Activated CD8-positive, alpha-beta memory T cell treated with anti-CD3 and anti-CD28 coated beads for 4 hours (primary cell): ENCODE measurements around the gene ABCG1.

Experiments used
- DNase-seq, 2 donors: peaks; one replicate each; pipeline ENCODE4 v3.0.0-alpha.2; 2020; ENCODE audit warnings: low read depth in 2 of 2

ABCG1 gene

GRCh38 chr21:42251654-42252324 lies 32.8 kb downstream of the ABCG1 start:
- no peak for DNase-seq

GRCh38 chr21:42252325-42252654 lies 33.4 kb downstream of the ABCG1 start:
- no peak for DNase-seq

GRCh38 chr21:42252778-42253340 lies 33.9 kb downstream of the ABCG1 start:
- DNase-seq = no peak

GRCh38 chr21:42253466-42253865 lies 34.5 kb downstream of the ABCG1 start:
- DNase-seq = no peak

GRCh38 chr21:42254083-42254482 lies 35.1 kb downstream of the ABCG1 start:
- DNase-seq = no peak

- DNase-seq = no peak
These were observed 36.0 kb downstream of the ABCG1 start for GRCh38 chr21:42254651-42255601.

DNA sequence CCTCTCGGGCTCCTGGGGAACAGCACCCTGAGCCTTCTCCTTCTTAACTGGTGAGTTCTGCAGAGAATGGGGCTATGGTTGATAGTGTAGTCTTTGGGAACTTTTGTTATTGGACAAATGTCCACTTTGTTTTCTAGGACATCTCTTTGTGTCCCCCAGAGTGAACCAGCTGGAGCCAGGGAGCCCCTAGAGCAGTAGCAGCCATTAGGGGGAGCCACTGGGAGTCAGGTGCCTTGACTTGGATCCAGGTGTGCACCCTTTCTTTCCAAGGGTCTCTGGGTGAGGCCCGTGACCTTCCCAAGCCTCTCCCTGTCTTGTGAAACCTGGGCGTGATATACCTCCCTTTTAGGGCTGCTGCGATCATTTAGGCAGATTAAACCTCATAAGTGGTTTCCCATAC lies 36.9 kb downstream of the ABCG1 start:
- no peak for DNase-seq

- DNase-seq = no peak
These were observed 37.4 kb downstream of the ABCG1 start for GRCh38 chr21:42256316-42256715.

- no peak for DNase-seq
These were observed 38.3 kb downstream of the ABCG1 start for GRCh38 chr21:42257091-42257765.

- DNase-seq = peak; percentile 67 to 68
These were observed 39.4 kb downstream of the ABCG1 start for GRCh38 chr21:42258150-42258884.

DNA sequence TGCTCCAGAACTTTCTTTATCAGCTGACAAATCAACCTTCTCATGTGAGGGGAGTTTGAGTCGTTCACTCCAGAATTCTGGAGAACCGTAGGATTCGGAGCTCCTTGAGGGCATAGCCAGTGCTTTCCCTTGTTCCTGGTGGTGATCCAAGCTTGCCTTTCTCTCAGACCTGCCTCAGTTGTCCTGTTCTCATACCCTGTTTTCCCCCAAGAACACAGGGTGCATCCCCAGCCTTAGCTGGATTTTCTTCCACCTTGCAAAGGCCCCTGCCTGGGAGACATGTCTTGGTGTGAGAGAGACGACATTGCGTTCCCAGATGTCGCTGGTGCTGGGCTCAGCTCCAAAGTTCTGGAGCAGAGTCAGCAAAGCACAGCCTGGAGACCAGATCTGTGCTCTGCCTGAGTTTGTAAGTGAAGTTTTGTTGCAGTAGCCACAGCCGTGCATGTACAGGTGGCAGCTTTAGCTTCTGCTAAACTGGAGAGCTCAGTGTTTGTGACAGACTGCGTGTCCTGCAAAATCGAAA lies 40.0 kb downstream of the ABCG1 start:
- no peak for DNase-seq

- DNase-seq = no peak
These were observed 41.2 kb downstream of the ABCG1 start for GRCh38 chr21:42260121-42260520.

GRCh38 chr21:42261829-42262200 lies 42.9 kb downstream of the ABCG1 start:
- DNase-seq = no peak

GRCh38 chr21:42262831-42263231 lies 43.9 kb downstream of the ABCG1 start:
- DNase-seq = no peak

DNA sequence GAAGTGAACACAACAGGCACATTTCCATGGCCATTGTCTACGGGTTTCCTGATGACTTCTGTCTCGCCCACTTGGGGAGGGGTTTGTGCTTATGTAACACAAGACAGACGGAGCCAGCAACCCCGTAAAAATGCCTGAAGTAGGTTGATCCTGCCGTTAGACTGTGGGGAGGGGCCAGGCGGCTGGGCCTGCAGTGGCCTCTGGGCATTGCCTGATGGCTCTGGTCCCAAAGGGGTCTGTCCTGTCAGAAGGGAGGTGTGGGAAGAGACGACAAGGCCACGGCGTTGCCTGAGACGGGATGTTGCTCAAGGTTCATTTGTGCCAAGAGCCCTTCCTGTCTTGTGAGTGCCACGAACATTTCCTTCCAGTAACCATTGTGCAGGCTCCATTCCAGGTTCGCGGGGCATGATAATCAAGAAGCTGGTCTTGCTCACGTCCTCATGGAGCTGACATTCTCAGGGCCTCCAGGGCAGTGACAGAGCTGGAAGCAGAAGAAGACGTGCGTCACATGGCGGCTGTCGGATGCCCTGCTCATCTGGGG lies 44.7 kb downstream of the ABCG1 start:
- no peak for DNase-seq

GRCh38 chr21:42264245-42265195 lies 45.6 kb downstream of the ABCG1 start:
- no peak for DNase-seq

- DNase-seq = no peak
These were observed 46.4 kb downstream of the ABCG1 start for GRCh38 chr21:42265231-42265812.

- DNase-seq = no peak
These were observed 48.1 kb downstream of the ABCG1 start for GRCh38 chr21:42266971-42267556.

- no peak for DNase-seq
These were observed 50.4 kb downstream of the ABCG1 start for GRCh38 chr21:42269386-42269785.
